Measurements from ENCODE around the gene AADACL3.
"Not testable (repeated sequence)": the region's sequence is repeated elsewhere in the genome, so short reads cannot be mapped to it uniquely, and the experiment has no call there.

The AADACL3 gene, protein sequence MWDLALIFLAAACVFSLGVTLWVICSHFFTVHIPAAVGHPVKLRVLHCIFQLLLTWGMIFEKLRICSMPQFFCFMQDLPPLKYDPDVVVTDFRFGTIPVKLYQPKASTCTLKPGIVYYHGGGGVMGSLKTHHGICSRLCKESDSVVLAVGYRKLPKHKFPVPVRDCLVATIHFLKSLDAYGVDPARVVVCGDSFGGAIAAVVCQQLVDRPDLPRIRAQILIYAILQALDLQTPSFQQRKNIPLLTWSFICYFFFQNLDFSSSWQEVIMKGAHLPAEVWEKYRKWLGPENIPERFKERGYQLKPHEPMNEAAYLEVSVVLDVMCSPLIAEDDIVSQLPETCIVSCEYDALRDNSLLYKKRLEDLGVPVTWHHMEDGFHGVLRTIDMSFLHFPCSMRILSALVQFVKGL

GRCh38 chr1:12715896-12716437 is at the start of gene AADACL3:
TSS of gene AADACL3 (plus strand) at chr1:12716110. CDS start at chr1:12716177, 67 bp downstream.
- no peak for DNase-seq

GRCh38 chr1:12666141-12666735 is 49.7 kb upstream of the AADACL3 start:
- no peak for DNase-seq

DNA sequence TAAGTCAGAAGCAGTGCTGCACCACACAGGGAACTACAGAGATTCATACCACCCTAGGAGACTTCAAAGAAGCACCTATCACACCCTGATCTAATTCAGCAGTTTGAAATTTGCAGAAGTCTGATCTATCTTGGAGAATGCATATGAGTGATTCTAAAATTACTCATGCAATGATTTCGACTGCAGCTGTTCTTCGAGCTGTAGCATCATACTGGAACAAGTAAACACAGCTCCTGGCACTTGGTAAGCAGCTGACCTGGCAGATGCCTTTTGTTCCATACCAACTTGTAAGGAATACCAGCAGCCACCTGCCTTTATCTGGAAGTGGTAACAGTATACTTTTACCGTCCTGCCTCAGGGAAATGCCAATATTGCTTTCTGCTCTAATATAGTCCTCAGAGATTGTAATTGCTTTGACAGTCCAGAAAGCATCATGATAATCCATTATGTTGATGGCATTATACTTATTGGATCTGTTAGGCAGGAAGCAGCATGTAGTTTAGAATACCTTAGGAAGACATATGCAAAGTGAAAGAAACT is 46.3 kb upstream of the AADACL3 start:
- no peak for DNase-seq

DNA sequence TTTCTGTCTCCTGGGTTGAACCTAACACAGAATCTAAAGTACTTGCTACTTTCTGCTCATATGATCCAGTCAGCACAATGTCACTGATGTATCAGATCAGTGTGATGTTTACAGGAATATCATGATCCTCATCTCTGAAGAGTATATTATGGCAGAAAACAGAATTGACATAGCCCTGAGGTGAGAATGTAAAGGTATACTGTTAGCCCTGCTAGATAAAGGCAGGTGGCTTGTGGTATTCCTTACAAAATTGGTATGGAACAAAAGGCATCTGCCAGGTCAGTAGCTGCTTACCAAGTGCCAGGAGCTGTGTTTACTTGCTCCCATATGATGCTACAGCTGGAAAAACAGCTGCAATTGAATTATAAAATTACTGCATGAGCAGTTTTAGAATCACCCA is 41.6 kb upstream of the AADACL3 start:
- no peak for DNase-seq

GRCh38 chr1:12676122-12676521 is 39.8 kb upstream of the AADACL3 start:
- not testable (repeated sequence) for DNase-seq

DNA sequence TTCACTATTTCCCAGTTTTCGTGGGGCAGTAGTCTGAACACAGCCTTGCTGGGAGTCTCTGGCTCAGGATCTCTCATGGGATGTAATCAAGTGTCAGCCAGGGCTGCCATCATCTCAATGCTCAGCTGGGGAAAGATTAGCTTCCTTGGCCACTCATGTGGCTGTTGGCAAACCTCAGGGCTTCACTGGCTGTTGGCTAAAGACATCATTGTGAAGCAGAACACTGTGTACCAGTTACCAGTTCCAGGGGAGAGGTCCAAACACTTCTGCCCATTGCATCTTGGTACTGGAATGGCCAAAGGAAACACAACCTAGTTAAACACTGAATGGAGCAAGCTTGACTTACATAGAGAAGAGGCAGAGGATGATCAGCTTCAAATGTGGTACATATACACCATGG is 38.3 kb upstream of the AADACL3 start:
- DNase-seq = no peak

- DNase-seq = no peak
Observed at GRCh38 chr1:12678350-12678749, 37.6 kb upstream of the AADACL3 start.

- DNase-seq = no peak
Observed at GRCh38 chr1:12678820-12679219, 37.1 kb upstream of the AADACL3 start.

- no peak for DNase-seq
Observed at GRCh38 chr1:12690156-12690555, 25.8 kb upstream of the AADACL3 start.

DNA sequence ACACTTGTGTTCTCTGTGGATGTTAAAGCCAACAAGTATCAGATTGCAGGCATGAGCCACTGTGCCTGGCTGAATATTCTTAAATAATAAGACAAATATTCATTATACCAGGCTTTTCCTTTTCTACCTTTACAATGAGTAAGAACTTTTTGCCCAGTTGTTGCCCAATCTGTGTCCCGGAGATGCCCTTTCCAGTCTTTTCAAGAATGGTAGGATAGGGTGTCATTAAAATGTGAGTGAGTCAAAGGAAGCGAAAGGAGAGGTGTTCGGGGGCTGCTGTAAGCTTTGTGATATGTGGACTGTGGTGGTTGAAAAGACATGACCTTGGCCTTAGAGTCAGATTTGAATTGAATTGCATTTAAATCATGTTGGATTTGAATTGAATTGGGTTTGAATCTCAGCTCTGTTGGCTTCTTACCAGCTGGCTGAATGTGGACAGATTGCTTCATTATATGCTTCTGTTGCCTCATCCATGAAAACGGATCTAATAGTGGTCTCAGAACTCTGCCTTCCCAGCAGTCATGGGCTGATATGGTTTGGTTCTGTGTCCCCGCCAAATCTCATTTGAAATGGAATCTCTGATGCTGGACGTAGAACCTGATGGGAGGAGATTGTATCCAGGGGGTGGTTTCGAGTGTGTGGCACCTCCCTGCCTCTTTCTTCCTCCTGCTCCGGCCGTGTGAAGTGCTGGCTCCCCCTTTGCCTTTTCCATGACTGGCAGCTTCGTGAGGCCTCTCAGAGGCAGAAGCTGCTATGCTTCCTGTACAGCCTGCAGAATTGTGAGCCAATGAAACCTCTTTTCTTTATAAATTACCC is 22.7 kb upstream of the AADACL3 start:
- DNase-seq = no peak

- no peak for DNase-seq
Observed at GRCh38 chr1:12696658-12697057, 19.3 kb upstream of the AADACL3 start.

- DNase-seq = no peak
Observed at GRCh38 chr1:12697397-12697796, 18.5 kb upstream of the AADACL3 start.

GRCh38 chr1:12703821-12704451 is 12.0 kb upstream of the AADACL3 start:
- DNase-seq = no peak

- DNase-seq = no peak
Observed at GRCh38 chr1:12706061-12706460, 9.8 kb upstream of the AADACL3 start.

DNA sequence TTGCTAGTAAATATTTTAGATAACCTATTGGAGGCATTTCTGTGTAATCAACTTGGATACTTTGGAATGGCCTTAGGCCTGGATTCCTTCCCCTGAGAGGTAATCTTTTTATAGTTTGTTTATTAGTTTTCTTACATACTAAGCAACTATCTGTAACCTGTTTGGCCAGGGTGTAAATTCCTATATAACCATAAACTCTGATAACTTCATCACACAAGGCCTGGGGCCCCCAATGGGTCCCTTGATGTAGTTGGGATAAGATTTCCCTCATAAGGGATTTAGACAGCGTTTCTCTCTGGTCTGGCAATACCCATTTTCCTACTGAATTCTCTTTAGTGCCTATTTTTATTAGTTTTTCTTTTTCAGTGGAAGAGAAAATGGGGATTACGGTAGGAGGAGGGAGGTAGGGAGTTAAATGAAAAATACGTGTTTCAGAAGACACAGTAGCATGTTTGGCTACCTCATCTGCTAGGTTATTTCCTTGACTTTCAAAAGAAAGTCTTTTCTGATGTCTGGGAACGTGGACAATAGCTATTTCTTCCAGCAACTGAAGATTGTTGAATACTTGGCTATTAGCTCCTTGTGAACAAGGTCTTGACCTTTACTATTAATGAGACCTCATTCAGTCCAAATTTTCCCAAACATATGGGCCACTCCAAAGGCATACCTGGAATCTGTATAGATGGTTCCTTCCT is 7.4 kb upstream of the AADACL3 start:
- no peak for DNase-seq

GRCh38 chr1:12709091-12709491 is 6.8 kb upstream of the AADACL3 start:
- no peak for DNase-seq

GRCh38 chr1:12709696-12710095 is 6.2 kb upstream of the AADACL3 start:
- no peak for DNase-seq

DNA sequence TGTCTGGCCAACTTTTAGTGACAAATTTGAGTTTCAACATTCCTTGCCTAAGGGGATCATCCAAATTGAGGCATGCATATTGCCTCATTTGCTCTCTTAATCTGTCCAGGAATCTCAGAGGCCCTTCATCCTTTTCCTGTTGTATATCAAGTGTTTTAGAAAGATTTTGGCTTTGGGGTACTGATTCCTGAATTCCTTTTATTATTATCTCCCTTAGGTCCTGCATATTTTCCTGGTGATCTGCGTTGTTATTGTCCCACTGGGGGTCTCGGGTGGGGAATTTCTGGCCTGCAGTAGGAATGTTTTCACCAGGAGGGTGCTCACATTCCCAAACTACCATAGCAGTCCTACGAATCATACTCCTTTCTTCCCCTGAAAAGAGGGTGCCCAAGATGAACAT is 4.4 kb upstream of the AADACL3 start:
- no peak for DNase-seq

GRCh38 chr1:12712076-12712475 is 3.8 kb upstream of the AADACL3 start:
- no peak for DNase-seq

- DNase-seq = no peak
Observed at GRCh38 chr1:12712929-12713328, 3.0 kb upstream of the AADACL3 start.

- not testable (repeated sequence) for DNase-seq
Observed at GRCh38 chr1:12713651-12714050, 2.3 kb upstream of the AADACL3 start.

Measured in stimulated activated CD4-positive, alpha-beta T cell treated with anti-CD3 and anti-CD28 coated beads, Interleukin-1b, Interleukin-23, amount 100 ng/mL, for 48 hours (primary cell).